G401.6 (cell line): Measurements from ENCODE around the gene MVB12B.

ENCODE experiments used
- FAIRE-seq: peaks from 2 replicates; lab custom pipeline; 2012; peaks lifted over from hg19 to GRCh38; lab: Jason Lieb, UNC

Gene MVB12B

DNA sequence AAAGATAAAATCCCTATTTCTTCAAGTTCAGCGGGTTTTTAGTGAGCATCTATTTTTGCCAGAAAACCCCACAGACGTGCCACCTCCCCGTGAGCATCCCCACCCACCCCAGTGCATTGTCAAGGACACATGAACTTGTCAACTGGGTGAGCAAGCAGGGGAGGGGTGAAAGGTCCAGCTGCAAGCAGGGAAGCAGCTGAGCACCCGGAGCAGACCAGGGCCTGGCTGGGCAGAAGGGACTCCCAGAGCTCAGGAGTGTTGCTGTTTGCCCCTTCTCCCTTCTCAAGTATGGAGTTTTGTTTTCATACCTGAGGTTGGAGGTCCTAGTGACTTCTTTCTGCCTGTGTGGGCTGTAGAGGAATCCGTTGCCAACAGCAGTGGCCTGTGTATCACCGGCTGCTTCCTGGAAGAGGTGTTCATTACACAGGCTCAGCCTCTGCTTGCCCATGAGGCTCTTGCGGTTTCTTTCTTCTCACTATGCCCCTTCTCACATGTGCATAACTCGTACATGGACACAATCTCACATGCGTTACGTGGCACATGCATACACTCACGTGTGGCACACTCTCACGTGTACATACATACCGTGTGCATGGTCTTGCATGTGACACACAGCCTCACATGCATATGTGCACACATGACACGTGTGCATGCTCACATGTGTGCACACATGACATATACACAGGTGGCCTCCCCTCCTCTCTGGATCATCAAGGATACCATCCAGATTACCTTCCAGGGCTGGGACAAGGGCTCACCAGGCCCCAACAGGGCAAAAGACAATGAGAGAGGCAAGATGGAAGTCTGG is 126.7 kb downstream of the MVB12B start:
- FAIRE-seq, result no peak

- no peak for FAIRE-seq
These were observed 127.6 kb downstream of the MVB12B start for GRCh38 chr9:126454215-126454614.

GRCh38 chr9:126454795-126455194 is 128.2 kb downstream of the MVB12B start:
- FAIRE-seq, result no peak

GRCh38 chr9:126456441-126457174 is 130.0 kb downstream of the MVB12B start:
- FAIRE-seq, result no peak

DNA sequence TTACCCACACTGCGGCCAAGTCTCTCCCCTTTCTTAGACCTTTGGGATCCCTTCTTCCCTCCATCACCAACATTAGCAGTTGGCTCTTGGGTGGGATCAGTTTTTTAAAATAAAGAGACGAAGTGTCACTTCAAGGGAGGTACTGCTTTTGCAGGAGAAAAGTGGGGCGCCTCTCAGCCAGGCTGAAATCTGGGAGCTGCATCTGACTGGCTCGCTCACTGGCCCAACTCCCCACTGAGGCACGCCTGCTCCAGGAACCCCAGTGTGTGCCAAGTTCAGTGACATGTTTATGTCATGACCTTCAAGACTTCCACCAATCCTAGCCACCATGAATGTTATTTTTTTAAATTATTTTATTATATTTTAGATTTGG is 130.5 kb downstream of the MVB12B start:
- FAIRE-seq, result no peak

DNA sequence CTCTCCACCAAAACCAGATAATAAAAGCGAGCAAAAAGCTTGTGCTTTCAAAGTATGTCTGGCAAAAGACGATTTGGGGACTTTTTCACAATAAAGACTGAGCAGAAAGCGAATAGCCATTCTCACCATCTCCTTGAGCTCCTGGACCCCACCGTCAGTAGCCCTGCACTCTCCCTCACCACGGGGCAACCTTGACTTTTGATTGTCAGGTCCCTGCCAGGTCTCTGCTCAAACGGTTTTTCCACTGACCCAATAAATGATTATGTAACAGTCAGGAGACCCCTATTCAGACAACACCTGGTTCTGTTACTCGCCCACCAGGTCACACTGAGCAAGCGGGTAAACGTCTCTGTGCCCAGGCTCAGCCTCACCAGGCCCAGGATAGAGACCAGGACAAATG is 131.3 kb downstream of the MVB12B start:
- no peak for FAIRE-seq

GRCh38 chr9:126459126-126459525 is 132.5 kb downstream of the MVB12B start:
- FAIRE-seq, result no peak

GRCh38 chr9:126459546-126459945 is 132.9 kb downstream of the MVB12B start:
- FAIRE-seq, result no peak

DNA sequence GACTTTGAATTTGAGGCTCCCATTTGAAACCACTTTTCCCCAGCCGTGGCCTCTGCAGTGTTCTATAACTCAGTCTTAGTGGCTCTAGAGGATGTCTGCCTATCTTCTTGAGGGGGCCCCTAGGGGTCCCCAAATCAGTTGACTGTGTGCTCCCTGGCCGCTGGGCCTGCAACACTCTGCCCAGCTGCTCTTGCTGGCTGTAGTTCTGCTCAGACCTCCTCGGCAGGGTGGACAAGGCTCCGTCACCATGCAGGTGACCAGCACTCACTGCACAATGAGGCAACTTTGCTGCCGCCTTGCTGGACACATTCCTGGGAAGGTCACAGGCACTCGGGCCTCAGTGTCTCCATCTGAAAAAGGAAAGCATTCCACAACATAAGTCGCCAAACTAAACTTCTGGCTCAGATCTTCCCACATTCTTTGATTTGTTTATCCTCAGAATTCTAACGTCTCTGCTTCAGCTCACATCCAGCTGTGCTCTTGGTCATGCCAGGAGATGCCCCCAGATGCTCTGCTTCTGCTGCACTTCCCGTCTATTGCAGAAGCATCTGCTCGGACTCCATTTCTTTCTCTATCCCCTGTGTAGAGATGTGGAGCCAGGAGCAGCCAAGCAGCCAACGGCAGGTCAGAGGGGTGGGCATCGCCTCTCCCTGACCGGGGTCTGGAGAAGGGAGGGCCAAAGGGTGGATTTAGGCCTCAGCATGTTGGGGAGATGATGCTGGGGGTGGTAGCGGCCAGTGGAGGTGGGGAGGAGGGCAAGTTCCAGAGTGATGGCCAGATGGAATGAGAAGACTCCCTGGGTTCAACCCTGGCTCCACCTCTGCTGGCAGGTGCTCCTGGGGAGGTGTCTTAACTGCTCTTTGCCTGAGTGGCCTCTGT is 133.6 kb downstream of the MVB12B start:
- no peak for FAIRE-seq

DNA sequence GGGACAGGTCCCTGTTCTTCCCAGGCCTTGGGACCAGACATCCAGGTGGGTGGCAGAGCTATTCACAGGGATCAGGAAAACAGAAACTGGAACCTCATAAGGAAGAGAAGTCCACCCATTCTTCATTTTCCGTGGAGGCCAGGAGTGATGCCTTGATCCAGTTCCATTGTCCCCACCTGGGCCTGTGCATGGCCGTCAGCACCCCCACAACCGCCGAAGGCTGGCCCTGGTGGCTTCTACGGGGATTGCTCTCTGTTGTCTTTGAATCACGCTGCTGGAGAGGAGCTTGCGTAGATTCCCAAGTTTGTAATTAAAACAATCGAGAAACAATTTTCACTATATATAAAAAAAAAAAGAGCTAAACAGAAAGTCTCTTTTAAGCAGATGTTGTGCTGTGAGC is 134.4 kb downstream of the MVB12B start:
- no peak for FAIRE-seq

DNA sequence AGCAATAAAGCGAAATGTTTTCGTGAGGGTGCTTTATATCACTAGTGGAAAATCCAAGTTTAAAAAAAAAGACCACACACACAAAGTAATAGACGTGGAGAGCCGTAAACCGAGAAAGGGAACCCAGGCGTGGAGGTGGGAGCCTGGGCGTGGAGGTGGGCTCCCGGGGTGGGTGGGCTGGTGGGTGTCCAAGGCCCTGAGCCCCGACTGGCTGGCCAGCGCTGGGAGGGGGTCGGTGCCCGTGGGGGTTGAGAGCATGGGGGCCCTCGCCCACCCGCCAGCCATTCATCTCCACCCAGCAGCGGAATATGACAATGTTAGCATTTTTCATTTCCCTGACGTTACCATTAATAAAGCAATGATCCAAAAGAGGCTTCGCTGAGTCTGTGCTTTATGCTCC is 135.0 kb downstream of the MVB12B start:
- no peak for FAIRE-seq

GRCh38 chr9:126462617-126463016 is 136.0 kb downstream of the MVB12B start:
- FAIRE-seq, result no peak

- FAIRE-seq, result no peak
These were observed 136.8 kb downstream of the MVB12B start for GRCh38 chr9:126463426-126463825.

DNA sequence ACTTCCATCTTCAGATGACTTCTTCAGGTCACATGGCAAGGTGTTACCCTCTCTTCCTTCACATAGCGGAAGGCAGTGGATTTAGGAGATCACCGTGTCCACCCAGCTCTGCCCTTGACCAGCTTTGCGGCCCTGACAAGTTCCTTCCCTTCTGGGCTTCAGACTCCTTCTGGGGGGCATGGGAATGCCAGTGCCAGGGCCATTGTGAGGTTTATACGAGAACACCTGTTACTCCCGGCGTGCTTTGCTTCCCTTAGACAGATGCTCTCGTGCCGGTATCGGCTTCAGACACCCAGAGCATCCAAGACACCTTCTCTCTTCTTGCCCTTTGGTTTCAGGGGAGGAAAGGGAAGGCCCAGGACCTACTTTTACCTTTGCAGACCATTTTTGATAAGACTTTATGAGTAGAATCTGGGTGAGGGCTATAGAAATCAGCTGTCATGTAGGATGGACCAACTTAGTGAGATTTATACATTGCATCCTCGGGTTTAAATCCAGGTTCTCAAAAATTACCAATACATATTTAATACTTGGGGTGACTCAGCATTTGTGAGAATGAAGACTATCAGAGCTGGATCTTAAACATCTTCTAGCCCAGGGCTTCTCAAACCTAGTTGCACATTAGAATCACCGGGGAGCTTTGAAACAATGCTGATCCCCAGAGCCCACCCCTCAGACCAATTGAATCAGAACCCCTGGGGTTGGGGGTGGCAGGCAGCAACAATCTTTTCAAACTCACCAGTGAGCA is 138.2 kb downstream of the MVB12B start:
- FAIRE-seq, result no peak

- no peak for FAIRE-seq
These were observed 139.3 kb downstream of the MVB12B start for GRCh38 chr9:126465977-126466376.

GRCh38 chr9:126468141-126468825 is 141.7 kb downstream of the MVB12B start:
- no peak for FAIRE-seq

- FAIRE-seq, result no peak
These were observed 143.8 kb downstream of the MVB12B start for GRCh38 chr9:126470241-126470993.

- no peak for FAIRE-seq
These were observed 144.5 kb downstream of the MVB12B start for GRCh38 chr9:126471084-126471624.

DNA sequence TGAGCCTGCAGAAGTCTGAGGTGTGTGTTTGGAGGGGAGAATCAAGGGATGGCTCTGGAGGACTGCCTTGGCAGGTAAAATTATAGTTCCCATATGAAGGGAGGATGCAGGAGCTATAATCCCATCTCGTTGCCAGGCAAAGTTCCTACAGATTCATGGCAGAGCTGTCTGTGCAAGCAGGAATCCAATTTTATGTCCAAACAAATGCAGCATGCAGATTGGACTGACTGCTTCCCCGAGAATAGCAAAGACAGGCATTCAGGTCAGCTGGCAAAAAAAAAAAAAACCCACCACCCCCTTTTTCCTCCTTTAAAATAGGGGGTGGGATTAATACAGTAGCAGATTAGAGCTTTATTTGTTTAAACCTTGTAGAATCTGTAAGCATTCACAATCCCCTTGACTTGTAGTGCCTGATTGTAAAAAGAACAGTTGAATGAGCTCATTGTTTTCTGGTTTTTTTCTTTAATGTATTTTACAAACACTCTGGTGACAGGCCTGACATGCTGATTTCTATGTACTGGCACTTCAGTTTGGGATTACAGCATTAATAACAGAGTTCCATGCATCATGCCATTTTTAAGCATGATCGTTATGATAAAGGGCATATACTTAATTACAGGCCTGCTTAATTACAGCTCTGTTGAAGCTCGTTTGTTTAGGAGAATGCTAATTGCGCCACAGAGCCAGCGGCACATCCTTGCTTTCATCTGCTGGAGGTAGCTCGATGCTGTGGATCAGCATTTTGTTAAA is 145.7 kb downstream of the MVB12B start:
- FAIRE-seq, result no peak

- FAIRE-seq, result no peak
These were observed 146.3 kb downstream of the MVB12B start for GRCh38 chr9:126472948-126473298.
